Lung (tissue), 12 donors: ENCODE data around the gene RRAS. TPM values are rescaled to one million over a fixed set of nuclear protein-coding genes. Genes with fewer than 3 reads are reported as not detected.

Source experiments
- ATAC-seq: fragments of 200-7000 bp; cut with Tn5 transposase; one replicate; pipeline ENCODE4 v1.9.1; 2020; ENCODE audit warnings: moderate number of reproducible peaks; ENCODE audit not compliant: insufficient read depth, low FRiP score
- DNase-seq, 3 donors: peaks; one replicate each; pipeline ENCODE4 v3.0.0-alpha.2; 2013 to 2017
- H3K27ac ChIP-seq, 2 donors: one replicate each; pipeline ENCODE4 v1.5.1; 2013; ENCODE audit warnings: mild to moderate bottlenecking in 2 of 2, moderate library complexity in 2 of 2, control low read depth in 1 of 2, inconsistent platforms in 1 of 2, low read depth in 1 of 2, low read length in 1 of 2
- H3K27me3 ChIP-seq, 3 donors: one replicate each; pipeline ENCODE4 v1.5.1; 2013; ENCODE audit warnings: low read length in 2 of 3; ENCODE audit not compliant: control insufficient read depth in 3 of 3, insufficient read depth in 3 of 3
- H3K36me3 ChIP-seq, 4 donors: one replicate each; pipeline ENCODE4 v1.5.1; 2013; ENCODE audit warnings: low read length in 4 of 4, mild to moderate bottlenecking in 1 of 4, moderate library complexity in 1 of 4; ENCODE audit not compliant: control insufficient read depth in 4 of 4, insufficient read depth in 4 of 4
- H3K4me1 ChIP-seq, 5 donors: one replicate each; pipeline ENCODE4 v1.5.1; 2013; ENCODE audit warnings: low read length in 5 of 5, mild to moderate bottlenecking in 2 of 5, moderate library complexity in 1 of 5; ENCODE audit not compliant: control insufficient read depth in 5 of 5, insufficient read depth in 5 of 5
- H3K4me3 ChIP-seq: one replicate; pipeline ENCODE4 v1.5.1; 2013; ENCODE audit warnings: mild to moderate bottlenecking, control low read depth, moderate library complexity
- H3K9ac ChIP-seq, 2 donors: one replicate each; pipeline ENCODE4 v1.5.1; 2013; ENCODE audit warnings: low read length in 2 of 2, control low read depth in 1 of 2; ENCODE audit not compliant: insufficient read depth in 1 of 2
- H3K9me3 ChIP-seq, 4 donors: one replicate each; pipeline ENCODE4 v1.5.1; 2013; ENCODE audit warnings: low read length in 3 of 4, mild to moderate bottlenecking in 1 of 4, moderate library complexity in 1 of 4; ENCODE audit not compliant: control insufficient read depth in 4 of 4, insufficient read depth in 3 of 4
- WGBS, 2 donors: extraction: QIAGEN DNeasy Blood & Tissue Kit; methylation state at CpG; one replicate each; pipeline ENCODE4 v1.1.7; 2013; 5-methylcytosine and 5-hydroxymethylcytosine counted together
- polyA plus RNA-seq, 2 donors: library from polyadenylated mRNA; stranded (reverse); fragments of 200-250 nt; gene quantifications; one replicate each; pipeline ENCODE4 v1.2.1, GENCODE V29; 2013
- total RNA-seq, 2 donors: library from RNA; depleted of rRNA in 1 of 2; stranded (reverse); fragments of >200 nt in 1 of 2; gene quantifications; one replicate each; pipeline ENCODE4 v1.2.1, GENCODE V29; 2014 to 2021
- TF ChIP-seq, protein P1 (sequence below): IDR thresholded peaks from 2 replicates; pipeline ENCODE4 v1.5.1; 2012; ENCODE audit warnings: mild to moderate bottlenecking; ENCODE audit errors: control extremely low read depth, extremely low read depth
- donor health status: control.
- donor health status: control.
- donor health status: Bipolar disorder and iron deficiency.
- donor health status: healthy.
- donor health status: DM: yes; HTN: yes; CAD: no.

Gene RRAS
- total and polyA plus RNA-seq, 4 donors = 26.3 to 180 (median 106) TPM

DNA sequence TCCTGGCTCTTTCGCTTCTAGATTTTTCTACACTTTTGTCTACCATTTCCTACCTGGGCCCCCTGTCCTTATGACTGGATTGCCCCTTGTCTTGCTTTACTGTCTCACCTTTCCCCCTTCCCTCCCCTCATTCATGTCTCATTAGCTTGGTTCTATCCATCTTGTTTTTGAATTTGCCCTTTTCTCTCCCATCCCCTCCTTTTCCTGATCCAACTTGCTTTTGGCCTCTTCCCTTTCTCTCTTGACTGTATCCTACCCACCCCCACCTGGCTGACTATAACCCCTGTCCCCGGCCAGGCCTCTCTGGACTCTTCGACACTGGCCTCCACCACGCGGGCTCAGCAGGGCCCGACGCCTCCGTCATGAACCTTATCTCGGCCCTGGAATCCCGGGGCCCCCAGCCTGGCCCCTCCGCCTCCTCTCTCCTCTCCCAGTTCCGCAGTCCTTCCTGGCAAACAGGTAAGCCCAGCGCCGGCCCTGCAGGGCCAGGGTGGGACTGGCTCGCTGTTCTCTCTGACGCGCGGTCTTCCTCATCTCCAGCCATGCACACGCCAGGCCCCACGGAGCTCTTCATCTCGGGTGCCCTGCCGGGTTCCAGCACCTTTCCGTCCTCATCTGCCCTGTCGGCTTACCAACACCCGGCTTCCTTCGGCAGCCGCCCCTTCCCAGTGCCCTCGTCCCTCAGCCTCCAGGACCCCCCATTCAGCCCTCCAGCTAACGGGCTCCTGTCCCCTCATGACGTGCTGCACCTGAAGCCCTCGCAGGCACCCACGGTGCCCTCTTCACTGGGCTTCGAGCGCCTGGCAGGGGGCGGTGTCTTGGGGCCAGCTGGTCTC lies 45.6 kb downstream of the RRAS start:
- ATAC-seq (no peak), DNase-seq (no peak)
- Histone ChIP-seq H3K9me3 (no peaks in the 10 kb centered on the region), H3K27me3 (no peaks in the 10 kb centered on the region), H3K4me1 (peaks cover 0 to 18% (median 3%) of the 10 kb centered on the region in 5 donors), H3K9ac (no peak overlapping the region), H3K4me3 (no peak overlapping the region), H3K27ac (no peak overlapping the region), H3K36me3 (peaks cover 0 to 47% (median 20%) of the 10 kb centered on the region in 4 donors)
- 91 to 95% methylated on average over 35 of the region's 35 CpGs for WGBS, 2 donors
- TF ChIP-seq, protein P1, sequence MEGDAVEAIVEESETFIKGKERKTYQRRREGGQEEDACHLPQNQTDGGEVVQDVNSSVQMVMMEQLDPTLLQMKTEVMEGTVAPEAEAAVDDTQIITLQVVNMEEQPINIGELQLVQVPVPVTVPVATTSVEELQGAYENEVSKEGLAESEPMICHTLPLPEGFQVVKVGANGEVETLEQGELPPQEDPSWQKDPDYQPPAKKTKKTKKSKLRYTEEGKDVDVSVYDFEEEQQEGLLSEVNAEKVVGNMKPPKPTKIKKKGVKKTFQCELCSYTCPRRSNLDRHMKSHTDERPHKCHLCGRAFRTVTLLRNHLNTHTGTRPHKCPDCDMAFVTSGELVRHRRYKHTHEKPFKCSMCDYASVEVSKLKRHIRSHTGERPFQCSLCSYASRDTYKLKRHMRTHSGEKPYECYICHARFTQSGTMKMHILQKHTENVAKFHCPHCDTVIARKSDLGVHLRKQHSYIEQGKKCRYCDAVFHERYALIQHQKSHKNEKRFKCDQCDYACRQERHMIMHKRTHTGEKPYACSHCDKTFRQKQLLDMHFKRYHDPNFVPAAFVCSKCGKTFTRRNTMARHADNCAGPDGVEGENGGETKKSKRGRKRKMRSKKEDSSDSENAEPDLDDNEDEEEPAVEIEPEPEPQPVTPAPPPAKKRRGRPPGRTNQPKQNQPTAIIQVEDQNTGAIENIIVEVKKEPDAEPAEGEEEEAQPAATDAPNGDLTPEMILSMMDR = no peak

DNA sequence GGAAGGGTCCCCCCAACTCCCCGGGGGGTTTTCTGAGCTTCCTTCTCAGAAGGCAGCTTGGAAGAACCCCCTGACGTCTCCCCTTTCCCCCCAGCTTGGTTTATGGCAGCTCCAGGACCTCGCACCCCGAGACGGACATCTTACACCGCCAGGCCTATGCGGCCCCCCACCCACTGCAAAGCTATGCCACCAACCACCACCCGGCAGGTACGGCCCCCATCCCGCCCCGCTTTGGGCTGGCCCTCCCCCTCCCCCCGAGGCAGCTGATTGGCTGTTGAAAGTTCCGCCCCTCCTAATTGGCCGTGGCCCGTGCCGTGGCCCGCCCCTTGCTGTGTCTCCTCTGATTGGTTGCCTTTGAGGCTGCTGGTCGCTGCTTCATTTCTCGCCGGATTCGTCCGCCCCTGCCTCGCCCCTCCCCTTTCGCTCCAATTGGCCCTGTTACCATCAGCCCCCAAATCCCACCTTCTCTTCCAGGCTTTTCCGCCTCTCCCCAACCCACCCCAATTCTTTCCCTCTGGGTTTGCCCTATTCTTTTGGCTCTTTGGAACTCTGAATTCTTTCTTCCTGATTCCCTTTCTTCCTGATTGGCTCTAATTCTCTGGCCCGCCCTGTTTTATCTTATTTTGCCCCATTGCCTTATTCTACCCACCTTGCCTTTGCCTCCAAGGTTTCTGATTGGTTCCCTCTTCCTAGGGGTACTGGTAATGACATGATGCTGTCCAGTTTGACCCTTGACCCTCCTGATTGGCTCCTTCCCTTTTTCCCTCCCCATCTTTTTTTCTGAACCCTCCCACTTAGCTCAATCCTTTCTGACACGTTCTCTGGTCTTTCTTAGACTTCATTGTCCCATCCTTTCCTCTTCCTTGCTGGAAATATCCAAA lies 46.5 kb downstream of the RRAS start:
- WGBS, 2 donors = 7 to 10% methylated on average over 27 of the region's 27 CpGs

DNA sequence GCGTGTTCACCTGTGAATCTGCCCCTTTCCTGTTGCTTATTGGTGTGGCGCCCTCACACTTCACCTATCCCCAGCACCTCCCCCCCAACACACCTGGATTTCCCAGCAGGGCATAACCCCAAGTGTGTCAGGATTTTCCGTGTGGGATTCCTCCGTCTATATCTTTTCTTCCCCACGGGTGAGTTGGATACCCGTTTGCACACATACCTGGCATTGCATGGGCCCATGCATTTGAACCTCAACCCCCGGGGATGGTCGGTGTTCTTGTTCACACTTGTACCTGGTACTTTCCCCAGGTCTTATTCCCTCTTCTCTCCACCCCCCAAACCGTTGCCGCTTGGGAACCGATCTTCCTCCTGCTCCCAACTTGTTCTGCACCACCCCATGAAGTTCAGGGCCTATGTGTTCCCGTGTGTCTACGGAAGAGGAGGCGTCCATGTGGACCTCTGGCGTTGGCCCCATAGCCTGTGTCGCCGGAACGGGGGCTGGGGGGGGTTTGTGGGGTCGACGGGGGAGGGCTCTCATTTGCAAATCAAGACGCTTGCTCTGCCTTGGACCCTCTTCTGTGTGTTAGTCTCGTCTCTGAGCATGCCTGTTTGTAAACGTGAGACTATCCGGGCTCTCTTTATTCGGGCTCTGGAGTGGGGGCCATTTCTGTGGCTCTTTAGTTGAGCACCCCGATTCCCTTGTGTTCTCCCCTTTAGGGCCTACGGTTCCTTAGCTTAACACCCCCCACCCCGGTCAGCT lies 47.3 kb downstream of the RRAS start:
- H3K9me3 ChIP-seq = no peaks in the 10 kb centered on the region
- H3K36me3 ChIP-seq = peaks cover 0 to 35% (median 12%) of the 10 kb centered on the region in 4 donors
- no peak overlapping the region for H3K9ac ChIP-seq
- H3K27me3 ChIP-seq = no peaks in the 10 kb centered on the region
- ATAC-seq (no peak), DNase-seq (peak in 1 of 3 donors; percentile 10)
- peaks cover 0 to 18% (median 3%) of the 10 kb centered on the region in 5 donors for H3K4me1 ChIP-seq
- H3K4me3 ChIP-seq = peak overlapping the region; percentile 66
- TF ChIP-seq, protein P1 = no peak
- 3 to 5% methylated on average over 28 of the region's 28 CpGs for WGBS, 2 donors
- H3K27ac ChIP-seq = peak overlapping the region; percentile 47 to 72

More for the DNA sequence above, 46.5 kb downstream of the RRAS start:
- Histone ChIP-seq H3K4me3 (peak overlapping the region; percentile 10), H3K27ac (peak overlapping the region; percentile 77 to 84), H3K36me3 (peaks cover 0 to 39% (median 15%) of the 10 kb centered on the region in 4 donors), H3K27me3 (no peaks in the 10 kb centered on the region), H3K4me1 (peaks cover 0 to 18% (median 3%) of the 10 kb centered on the region in 5 donors), H3K9ac (peak overlapping the region in 1 of 2 donors; percentile 11), H3K9me3 (no peaks in the 10 kb centered on the region)
- DNase-seq (peak; percentile 93 to 95 (median 94)), ATAC-seq (peak; percentile 71)
- TF ChIP-seq, protein P1 = no peak
